HL-60/S4 treated with phorbol 12-myristate 13-acetate at 8.2 ng/mL for 4 days and 3 days (cell line): ENCODE results near the gene ADGRA1.

Experiments used
- in situ Hi-C: fragments of 300-500 bp; cut with MboI; formaldehyde crosslinking; loops from 2 replicates; pipeline ENCODE4 v1.15.0; 2022; ENCODE audit warnings: low sequenced_read_pairs

ADGRA1 gene

GRCh38 chr10:133056001-133056400 is 31.7 kb upstream of the ADGRA1 start:
- in situ Hi-C loops = no loop called here

GRCh38 chr10:133056651-133057178 is 31.0 kb upstream of the ADGRA1 start:
- in situ Hi-C loops = no loop called here

GRCh38 chr10:133058331-133059092 is 29.2 kb upstream of the ADGRA1 start:
- in situ Hi-C loops = no loop called here

- in situ Hi-C loops = no loop called here
Measured at GRCh38 chr10:133059093-133059470, 28.6 kb upstream of the ADGRA1 start.

- in situ Hi-C loops = no loop called here
Measured at GRCh38 chr10:133059571-133059970, 28.2 kb upstream of the ADGRA1 start.

- in situ Hi-C loops = no loop called here
Measured at GRCh38 chr10:133060022-133060421, 27.7 kb upstream of the ADGRA1 start.

GRCh38 chr10:133060466-133060865 is 27.3 kb upstream of the ADGRA1 start:
- in situ Hi-C loops = no loop called here

- in situ Hi-C loops = no loop called here
Measured at GRCh38 chr10:133060881-133061280, 26.8 kb upstream of the ADGRA1 start.

GRCh38 chr10:133061296-133062038 is 26.3 kb upstream of the ADGRA1 start:
- in situ Hi-C loops = no loop called here

GRCh38 chr10:133062085-133062484 is 25.6 kb upstream of the ADGRA1 start:
- in situ Hi-C loops = no loop called here

- in situ Hi-C loops = no loop called here
Measured at GRCh38 chr10:133062635-133063034, 25.1 kb upstream of the ADGRA1 start.

GRCh38 chr10:133067149-133068105 is 20.3 kb upstream of the ADGRA1 start:
- in situ Hi-C loops = no loop called here

- in situ Hi-C loops = no loop called here
Measured at GRCh38 chr10:133068111-133069032, 19.4 kb upstream of the ADGRA1 start.

- in situ Hi-C loops = no loop called here
Measured at GRCh38 chr10:133069033-133069525, 18.6 kb upstream of the ADGRA1 start.

GRCh38 chr10:133070405-133070804 is 17.3 kb upstream of the ADGRA1 start:
- in situ Hi-C loops = no loop called here

GRCh38 chr10:133070810-133071209 is 16.9 kb upstream of the ADGRA1 start:
- in situ Hi-C loops = no loop called here

- in situ Hi-C loops = no loop called here
Measured at GRCh38 chr10:133071733-133072132, 16.0 kb upstream of the ADGRA1 start.

GRCh38 chr10:133072196-133072595 is 15.5 kb upstream of the ADGRA1 start:
- in situ Hi-C loops = no loop called here

GRCh38 chr10:133072720-133073390 is 14.9 kb upstream of the ADGRA1 start:
- in situ Hi-C loops = no loop called here
